Globus pallidus (tissue), 1 donor: ENCODE measurements around the gene SKIC8.

Experiments used
- DNase-seq: peaks from one replicate; pipeline ENCODE4 v3.0.0-alpha.2; 2015; ENCODE audit warnings: low spot score

SKIC8 gene

DNA sequence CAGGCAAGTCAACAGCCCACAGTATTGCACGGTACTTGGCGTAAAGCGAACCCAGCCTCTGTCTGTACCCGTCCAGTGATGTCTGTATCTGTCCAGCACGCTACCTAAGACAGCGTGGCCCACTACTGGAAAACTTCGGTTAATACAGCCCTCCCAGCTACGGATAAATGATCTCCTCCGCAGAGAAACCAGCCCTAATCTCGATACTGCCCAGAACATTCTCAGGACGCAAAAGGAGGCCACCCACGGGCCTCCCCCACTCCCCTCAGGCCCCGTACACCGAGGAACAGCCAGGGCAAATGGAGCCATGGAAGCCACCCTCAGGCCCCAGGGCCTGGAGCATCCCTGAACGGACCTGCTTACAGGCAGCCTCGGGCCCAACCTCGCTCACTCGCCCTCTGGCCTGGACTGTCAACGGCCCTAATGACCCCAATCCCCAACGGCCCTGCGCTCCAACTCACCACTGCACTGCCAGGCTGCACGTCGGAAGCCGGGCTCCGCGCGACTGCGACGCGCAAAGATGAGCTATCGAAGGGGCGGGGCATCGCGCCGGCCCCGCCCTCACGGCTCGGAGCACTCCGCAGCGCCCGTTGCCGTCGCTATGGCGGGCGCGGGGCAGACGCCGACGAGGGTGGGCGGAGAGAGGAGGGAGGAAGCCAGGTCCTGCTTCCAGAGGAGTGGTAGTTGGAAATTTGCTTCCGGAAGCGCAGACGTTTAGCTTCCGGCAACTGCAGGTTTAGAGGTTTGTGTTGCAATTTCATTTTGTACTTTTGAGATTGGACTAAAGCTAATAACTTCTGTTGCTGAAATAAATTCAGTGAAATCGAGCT, at the start of gene SKIC8:
SKIC8 (minus strand) TSS at position 509 of the 830 bp plus-strand sequence. CDS start 3,923 bp downstream, outside the sequence.
- DNase-seq: peak; percentile 85

DNA sequence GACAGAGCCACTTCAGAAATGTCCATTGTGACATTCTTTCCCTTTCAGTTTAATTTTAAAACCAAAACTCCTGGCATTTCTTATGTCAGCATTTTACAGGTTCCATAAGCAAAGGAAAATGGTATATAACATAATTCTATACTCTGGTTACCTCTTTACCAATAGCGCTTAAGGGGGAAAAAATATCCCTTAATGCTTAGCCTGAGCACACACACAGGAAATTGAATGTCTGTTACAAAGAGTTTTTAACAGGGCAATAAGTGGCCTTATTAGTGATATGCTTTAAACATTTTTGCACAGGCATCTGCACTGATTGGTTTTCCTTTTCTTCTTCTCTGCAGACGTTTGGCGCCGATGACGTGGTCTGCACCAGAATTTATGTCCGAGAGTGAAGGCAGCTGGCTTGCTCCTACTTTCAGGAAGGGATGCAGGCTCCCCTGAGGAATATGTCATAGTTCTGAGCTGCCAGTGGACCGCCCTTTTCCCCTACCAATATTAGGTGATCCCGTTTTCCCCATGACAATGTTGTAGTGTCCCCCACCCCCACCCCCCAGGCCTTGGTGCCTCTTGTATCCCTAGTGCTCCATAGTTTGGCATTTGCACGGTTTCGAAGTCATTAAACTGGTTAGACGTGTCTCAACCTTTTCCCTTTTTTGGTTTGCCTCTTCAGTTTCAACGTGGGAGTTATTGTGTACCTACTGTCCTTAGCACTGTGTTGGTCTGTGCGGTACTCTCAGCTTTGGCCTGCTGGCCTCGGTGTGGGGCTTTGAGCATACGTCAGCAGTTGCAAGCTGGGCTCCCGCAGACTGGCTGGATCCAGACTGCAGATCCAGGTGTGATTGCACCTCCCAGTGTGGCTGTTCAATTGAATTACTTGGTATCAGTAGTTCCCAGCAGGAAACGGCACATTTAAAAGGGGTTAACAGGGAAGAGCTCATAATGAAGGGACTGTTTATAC, 48.5 kb upstream of the SKIC8 start:
- DNase-seq: no peak

DNA sequence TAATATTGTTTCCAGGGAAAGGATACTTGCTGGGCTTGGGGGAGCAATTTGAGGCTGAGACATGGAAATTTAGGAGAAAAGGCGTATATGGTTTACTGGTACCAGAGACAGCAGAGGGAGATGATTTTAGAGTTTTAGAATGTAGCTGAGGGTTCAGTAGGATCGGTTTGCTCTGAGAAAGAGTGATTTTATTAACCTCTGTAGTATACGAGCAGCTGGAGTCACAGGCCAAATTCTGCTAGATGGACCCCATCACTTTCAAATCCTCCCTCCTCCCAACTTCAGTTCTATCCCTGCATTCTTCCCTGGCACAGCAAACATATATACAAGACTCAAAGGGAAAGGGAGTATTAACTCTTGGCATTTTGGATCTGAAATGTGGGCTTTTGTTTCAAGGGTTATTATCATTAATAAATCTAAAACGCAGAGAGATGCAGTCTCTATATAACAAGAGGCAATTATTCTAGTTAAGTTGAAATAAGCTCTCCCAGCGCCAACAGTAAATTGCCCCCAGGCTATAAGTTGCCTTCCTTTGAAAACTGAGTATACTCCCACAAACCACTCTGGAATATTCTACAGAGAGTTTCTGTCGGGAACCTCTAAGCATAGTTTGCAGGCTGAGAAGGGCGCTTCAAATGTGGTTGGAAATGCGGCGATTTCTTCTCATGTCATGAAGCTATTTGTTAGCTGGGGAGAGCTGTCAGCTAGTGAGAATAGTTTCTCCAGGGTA, 46.2 kb upstream of the SKIC8 start:
- no peak for DNase-seq

DNA sequence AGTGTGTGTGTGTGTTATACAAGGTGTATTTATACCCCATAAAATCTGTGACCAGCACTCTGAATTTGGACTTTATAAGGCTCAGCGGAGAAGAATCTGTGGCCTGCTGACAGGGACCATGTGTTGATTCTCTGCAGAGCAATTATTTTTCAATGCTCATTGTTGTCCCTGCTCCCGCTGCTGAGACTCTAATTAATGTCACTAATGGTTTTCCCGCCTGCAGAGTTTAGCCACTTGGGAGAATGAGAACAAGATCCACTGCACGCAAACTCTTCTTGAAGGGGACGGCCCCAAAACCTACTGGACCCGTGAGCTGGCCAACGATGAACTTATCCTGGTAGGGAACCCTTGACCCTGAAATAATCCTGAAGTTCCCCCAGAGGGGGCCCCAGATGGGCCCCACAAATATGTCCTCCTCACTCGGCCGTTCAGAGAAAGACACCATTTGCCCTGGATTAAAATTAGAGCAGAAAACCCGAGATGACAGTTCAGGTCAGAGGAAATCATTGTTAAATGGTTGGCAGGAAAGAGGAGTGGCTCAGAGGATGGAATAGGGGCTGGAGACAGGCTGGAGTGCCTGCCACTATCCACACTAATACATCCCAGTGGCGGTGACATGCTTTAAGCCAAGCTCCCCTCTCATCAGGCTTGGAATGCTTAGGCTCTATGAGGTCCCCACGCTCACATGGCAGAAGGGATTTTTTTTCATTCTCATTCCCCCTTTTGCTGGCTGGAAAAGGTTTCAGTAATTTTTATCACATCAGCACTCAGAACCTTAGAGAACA, 44.1 kb upstream of the SKIC8 start:
- DNase-seq: no peak

DNA sequence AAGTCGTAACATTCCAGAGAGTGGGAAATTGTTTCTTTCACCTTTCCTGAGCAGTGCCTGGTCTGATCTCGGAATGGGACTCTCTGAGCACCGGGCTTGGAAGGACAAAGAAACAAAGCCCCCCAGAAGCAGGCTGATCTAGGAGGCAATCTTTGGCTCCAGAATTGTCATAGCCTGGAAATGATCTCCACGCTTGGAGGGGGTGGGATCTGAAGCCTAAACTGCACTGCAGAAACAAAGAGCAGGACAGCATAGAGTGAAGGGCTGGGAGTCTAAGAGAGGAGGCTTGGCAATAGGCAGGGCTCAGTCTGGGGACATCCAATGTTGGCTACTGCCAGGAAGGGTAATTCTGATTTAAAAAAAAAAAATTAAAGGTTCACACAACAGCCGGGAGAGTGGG, 42.6 kb upstream of the SKIC8 start:
- DNase-seq: no peak

DNA sequence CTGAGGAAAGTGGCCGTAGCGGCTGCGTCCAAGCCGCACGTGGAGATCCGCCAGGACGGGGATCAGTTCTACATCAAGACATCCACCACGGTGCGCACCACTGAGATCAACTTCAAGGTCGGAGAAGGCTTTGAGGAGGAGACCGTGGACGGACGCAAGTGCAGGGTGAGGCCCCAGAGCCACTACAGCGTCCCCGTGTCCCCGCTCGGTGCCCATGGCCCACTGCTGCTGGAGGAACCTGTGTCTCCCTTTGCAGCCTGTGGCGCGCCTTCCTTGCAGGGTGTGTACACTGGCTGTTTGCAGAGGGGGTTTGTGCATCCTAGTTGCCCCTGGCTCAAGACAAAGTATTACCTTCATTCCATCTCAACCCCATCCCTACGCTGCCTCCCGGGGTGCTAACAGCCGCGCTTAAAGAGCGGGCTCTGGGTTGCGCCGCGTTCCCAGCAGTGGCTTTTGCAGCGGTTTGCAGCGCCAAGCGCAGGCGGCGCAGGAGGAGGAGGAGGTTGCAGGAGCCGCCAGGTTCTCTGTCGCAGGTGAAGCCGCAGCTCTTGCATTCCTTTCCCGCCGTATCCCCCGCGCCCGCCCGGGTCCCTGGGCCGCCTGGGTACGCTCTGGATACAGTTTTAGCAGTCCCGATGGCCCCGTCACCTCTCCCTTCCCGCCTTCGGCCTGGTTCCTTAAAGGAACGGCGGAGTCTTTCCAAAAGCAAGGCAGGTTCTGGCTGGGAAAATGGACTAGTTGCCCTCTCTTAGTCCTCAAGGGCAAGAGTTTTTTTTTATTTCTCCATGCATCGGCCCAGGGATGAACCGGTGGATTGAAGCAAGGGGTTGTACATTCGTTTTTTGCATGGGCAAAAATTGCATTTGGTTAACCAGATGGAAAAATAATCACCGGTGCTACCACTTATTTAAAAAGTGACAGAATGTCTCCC, 41.9 kb upstream of the SKIC8 start:
- no peak for DNase-seq

DNA sequence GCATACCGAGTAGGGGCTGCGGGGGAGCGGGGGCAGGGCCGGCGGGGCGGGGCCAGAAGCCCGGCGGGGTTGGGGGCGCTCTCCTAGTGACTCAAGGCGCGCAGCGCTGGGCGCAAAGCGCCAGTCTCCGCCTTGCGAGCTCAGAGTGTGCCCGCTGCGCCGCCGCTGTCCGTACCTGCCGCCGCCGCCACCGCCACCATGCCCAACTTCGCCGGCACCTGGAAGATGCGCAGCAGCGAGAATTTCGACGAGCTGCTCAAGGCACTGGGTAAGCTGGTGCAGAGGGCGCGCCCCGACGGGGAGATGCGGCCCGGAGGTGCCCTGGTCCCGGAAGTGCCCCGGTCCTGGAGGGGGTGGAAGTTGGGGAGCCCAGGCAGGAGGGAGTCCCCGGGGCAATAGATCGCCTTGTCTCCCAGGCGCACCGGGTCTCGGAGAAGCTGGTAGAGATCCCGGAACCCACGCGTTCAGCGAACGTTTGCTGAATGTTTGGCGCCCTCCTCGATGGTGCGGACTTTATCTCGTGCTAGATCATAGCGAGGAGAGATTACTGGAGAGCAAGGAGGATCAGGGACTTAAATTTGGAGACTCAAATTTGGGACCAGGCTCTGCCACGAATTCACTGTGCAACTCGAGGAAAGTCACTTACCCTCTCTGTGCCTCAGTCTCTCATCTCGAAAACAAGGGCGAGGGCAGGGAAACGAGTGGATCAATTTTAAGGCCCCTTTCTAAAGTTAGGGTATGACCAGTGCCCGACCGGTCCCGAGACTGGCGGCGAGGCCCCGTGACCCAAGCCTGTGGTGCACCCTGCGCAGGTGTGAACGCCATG, 41.0 kb upstream of the SKIC8 start, which contains the start of gene CRABP1:
CRABP1 (plus strand) TSS at position 123 of the 826 bp plus-strand sequence; CDS start at position 199, 76 bp downstream.
- no peak for DNase-seq

DNA sequence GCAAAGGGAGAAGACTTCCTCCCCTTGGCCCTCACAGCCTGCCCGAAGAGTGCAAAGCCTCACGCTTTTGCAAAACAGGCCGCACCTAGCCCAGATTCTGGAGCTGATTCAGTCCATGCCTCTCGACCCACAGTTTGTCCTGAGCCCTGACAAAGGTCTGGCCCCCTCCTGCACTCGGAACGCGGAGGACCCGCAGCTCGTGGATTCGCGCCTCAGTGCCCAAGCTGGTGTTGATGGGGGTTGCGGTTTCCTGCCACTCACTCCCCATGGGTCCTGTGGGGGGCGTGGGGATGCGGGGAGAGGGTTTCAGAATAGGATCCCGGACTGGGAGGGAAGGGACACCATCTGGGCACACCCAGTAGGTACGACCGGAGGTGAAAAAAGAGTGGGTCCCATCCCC, 40.1 kb upstream of the SKIC8 start:
- no peak for DNase-seq

DNA sequence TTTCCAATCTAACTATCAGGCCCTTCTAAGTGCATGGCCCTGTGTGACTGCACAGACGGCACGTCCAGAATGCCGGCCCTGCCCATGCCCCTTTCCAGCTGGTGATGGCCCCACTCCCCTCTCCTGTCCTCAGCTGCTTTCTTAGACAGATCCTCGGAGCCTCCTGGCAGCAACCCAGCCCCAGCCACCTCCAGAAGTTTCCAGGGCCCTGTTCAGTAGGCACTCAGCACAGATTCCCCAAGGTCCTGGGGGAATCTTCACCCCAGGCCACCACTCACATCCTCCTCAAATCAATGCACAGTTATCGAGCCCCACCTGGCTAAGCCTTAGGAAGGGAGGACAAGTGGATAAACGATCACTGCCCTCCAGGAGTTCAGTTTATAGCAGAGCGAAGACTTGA, 39.4 kb upstream of the SKIC8 start:
- DNase-seq: no peak

DNA sequence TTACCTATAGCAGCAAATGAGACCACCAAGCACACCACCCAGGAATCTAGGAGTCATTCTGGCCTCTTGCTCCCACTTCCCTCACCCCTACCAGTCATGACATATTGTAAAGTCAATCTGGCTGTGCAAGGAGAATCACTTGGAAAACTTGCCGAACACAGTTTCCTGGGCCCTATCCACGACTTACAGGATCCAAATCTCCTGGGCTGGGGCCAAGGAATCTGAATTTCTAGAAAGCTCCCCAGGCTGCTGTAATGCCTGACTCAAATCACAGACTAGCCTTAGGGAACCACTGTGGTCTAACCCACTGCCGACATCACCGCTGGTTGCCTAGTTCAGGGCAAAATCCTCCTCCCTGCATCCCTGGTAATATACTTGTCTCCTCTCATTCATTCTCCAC, 36.6 kb upstream of the SKIC8 start:
- DNase-seq: no peak

DNA sequence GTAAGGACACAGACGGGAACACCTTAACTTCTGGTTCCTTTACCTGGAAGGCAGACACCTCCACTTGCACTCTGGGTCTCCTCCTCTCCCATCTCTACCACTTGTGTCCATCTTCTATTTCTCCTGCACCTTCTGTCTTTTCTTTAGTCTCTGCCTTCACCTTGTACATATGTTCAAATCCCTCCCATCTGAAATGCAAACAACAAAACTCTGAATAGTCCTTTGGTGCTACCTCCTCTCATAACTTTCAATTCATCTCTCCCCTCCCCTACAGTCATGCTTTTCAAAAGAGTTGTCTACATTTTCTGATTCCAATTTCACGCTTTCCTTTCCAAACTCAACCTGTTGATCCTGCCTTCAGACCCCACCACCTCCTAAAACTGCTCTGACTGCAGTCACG, 35.4 kb upstream of the SKIC8 start:
- no peak for DNase-seq

DNA sequence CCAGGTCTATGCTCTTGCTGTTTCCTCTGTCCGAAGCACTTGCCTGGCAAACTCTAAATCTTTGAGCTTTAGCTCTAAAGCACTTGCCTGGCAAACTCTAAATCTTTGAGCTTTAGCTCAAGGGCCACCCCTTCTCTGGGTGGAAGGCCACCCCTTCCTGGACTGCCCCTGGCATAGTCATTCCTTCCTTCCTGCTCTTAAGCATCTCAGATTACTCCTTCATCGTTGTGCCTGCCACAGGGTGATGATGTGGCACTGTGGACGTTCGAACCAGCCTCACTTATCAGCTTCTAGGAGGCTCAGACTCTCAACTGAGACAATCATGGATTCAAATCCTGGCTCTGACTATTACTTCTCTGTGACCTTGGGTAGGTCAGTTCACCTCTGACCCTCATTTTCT, 30.2 kb upstream of the SKIC8 start:
- DNase-seq: no peak

DNA sequence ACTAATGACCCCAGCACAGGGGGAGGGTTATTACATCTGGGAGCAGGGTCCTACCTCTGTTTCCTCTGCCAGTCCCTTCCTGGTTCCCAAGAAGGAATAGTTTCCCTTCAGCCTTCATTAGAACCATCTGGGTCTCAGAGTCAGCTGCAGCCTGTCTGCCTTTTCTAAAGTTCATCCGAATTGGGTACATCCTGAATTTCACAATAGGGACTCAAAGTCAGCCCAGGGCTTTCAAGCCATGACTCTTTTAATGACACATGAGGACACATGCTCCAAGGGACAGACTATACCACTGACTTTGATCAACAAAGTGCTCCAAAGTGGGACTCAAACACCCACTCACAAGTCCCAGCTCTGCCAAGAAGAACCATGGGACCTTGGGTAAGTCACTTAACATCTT, 28.1 kb upstream of the SKIC8 start:
- DNase-seq: no peak

DNA sequence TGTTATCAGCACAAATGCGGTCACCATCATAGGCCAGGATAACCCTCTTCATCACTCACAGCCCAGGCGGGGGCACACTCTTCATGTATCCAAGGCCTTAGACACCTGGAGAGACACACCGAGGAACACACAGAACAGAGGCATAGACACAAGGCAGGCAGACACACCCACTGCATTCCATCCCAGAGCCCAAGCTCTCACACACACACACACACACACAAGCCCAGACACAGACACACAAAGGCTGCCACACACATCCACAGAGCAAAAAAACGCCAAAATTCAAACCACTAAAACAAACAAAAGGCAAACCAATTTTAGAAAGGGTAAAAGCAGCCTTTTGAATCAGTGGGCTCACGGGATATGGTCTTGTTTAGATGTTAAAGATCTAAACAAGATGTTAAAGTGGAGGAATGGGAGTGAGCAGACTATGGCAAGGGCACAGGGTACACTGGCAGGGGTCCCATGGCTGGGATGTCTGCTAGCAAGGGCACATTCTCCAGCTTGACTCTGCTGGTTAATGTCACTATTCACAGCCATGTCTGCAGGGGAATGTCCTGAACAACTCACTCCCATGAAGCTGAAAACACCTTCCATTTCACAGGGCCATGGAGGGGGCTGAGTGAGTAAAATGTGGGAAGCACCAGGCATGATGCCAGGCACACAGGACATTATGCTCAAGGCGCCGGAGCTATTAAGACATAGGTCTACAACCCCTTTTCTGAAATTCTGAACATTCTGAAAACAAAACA, 25.9 kb upstream of the SKIC8 start:
- DNase-seq: no peak

DNA sequence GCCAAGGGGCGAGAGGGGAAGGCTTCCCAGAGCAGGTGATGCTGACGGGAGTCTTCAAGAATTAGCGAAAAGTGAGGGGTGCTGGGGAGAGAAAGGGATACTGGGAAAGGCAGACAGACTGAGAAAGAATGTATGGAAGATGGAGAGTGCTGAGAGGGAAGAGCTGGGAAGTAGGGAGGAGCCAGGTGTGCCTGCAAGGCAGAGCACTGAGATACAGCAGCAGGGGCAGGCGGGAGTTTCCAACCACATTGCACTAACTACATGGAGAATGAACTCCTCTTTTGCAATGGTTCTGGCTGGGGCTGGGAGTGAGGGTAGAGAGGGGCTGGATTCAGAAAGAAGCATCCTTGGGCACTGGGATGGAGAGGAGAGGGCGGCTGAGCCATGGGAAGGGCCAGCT, 24.7 kb upstream of the SKIC8 start:
- DNase-seq: no peak

DNA sequence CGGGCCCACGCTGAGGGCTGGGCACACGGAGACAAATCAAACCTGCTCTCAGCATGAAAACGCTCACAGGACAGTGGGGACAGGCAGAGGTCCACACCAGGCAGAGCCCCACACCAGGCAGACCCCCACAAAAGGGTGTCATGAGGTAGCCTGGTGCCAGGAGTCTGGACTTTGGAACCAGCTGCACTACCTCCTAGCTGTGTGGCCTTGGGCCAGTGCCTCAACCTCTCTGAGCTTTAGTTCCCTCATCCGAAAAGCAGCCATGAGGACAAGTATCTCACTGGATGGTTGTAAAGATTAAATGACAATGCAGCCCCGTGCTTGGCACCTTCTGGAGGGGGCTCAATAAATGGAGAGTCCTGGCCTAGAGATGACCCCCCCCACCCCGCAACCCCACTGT, 24.3 kb upstream of the SKIC8 start:
- no peak for DNase-seq

DNA sequence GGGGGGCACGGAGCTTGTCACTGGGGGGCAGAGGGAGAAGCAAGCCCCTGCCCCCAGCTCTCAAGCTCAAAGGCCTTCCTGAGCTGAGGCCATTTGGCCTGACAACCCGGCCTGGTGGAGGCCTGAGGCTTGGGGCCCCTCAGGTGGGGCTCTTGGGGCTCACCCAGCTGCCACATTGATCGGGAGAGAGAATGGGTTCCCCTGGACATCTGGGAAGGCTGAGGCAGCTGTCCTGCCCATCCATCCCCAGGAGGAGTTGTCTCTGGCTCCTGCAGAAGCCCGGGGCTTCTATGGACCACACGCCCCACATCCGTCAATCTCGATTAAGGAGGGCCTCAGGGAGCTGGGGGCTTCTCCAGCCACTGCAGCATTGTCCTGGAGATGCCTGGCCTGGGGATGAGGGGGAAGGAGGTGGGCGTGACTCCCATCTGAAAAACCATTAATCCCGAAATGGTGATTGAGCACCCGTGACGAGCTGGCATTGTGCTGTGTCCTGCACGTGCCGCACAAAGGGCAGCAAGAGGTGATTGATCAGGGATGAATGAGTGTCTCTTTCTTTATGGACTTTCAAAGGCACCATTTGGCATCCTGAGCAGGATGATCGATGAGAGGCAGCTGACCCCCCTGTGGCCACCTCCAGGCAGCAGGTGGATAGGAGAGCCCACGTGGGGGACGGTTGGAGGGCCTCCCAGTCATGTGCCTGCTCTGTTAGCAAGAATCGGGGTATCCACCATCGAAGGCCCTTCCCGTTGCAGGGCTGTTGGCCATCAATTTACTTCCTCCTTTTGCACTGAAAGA, 23.5 kb upstream of the SKIC8 start:
- DNase-seq: no peak

DNA sequence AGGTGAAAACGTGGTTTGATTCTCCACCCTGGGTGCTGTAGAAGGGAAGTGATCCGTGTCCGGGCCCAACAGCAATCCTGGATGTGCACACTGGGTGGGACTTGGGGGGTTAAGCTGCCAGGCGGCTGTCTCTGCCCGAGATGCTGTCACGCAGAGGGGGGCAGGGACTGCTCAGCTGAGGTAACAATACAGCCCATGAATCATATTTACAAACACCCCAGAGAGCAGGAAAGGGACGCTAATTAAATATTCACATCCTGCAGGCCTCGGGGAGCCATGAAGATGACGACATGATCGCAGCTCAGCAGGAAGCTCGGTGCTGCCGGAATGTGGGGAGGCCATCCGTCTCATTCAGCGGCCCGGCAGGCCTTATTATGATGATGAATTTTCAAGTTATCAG, 22.8 kb upstream of the SKIC8 start:
- DNase-seq: no peak
